Right lobe of liver (tissue), 6 donors: ENCODE measurements around the gene FBXO36. TPM values are rescaled to one million over a fixed set of nuclear protein-coding genes. Genes with fewer than 3 reads are reported as not detected.
"Not testable (repeated sequence)": the region's sequence is repeated elsewhere in the genome, so short reads cannot be mapped to it uniquely, and the experiment has no call there.

Experiments
- ATAC-seq, 4 donors: fragments of 200-7000 bp; cut with Tn5 transposase; one replicate each; pipeline ENCODE4 v1.9.1; 2020; ENCODE audit warnings: mild to moderate bottlenecking in 4 of 4, moderate library complexity in 4 of 4
- DNase-seq, 3 donors: peaks; one replicate each; pipeline ENCODE4 v3.0.0-alpha.2; 2020
- H3K27ac ChIP-seq, 3 donors: fragments of 200-600 bp; one replicate each; pipeline ENCODE4 v1.8.0; 2022
- H3K27me3 ChIP-seq, 2 donors: fragments of 200-600 bp; one replicate each; pipeline ENCODE4 v1.8.0; 2022
- H3K36me3 ChIP-seq, 4 donors: fragments of 200-600 bp; sonication (generic) in 1 of 4; one replicate each; pipeline versions ENCODE4 v1.5.1 to v1.8.0; 2017 to 2022; ENCODE audit warnings: control low read depth in 1 of 4
- H3K4me1 ChIP-seq, 4 donors: fragments of 200-600 bp; sonication (generic) in 1 of 4; one replicate each; pipeline versions ENCODE4 v1.5.1 to v1.8.0; 2017 to 2022; ENCODE audit warnings: control low read depth in 1 of 4
- H3K4me3 ChIP-seq, 3 donors: fragments of 200-600 bp; one replicate each; pipeline ENCODE4 v1.8.0; 2022
- H3K9me3 ChIP-seq, 4 donors: fragments of 200-600 bp; sonication (generic) in 1 of 4; one replicate each; pipeline versions ENCODE4 v1.5.1 to v1.8.0; 2017 to 2022; ENCODE audit warnings: control low read depth in 1 of 4
- POLR2A ChIP-seq: fragments of 450-650 bp; IDR thresholded peaks from one replicate; pipeline ENCODE4 v1.6.1; 2017; ENCODE audit warnings: antibody characterized with exemption, mild to moderate bottlenecking
- WGBS: methylation state at CpG from one replicate; pipeline ENCODE4 v1.1.6; 2018; ENCODE audit warnings: low coverage, low lambda C conversion rate; ENCODE audit not compliant: insufficient coverage; ENCODE audit errors: missing lambda C conversion rate; 5-methylcytosine and 5-hydroxymethylcytosine counted together
- intact Hi-C, 2 donors: fragments of 100-400 bp; cut with DNase I; formaldehyde crosslinking; loops; one replicate each; pipeline versions ENCODE4 v1.11.2 to v1.14.1; 2022
- total RNA-seq, 6 experiments: library from RNA; depleted of rRNA in 2 of 6; stranded (reverse); fragments of >200 nt in 2 of 6; fragmentation: NEBNext Ultra II Directional in 3 of 6; extraction: Animal tissue kit (Norgen Biotek cat#: 25700) in 3 of 6; gene quantifications; one replicate each; pipeline versions ENCODE4 v1.1.0 to v1.2.4, GENCODE V29; 2016 to 2023
- TF ChIP-seq, protein P1 (sequence below), 4 donors: fragments of 200-600 bp in 3 of 4; fragments of 450-650 bp in 1 of 4; IDR thresholded peaks; one replicate each; pipeline versions ENCODE4 v1.5.1 to v1.8.0; 2016 to 2022; ENCODE audit warnings: antibody characterized with exemption in 4 of 4, mild to moderate bottlenecking in 2 of 4
- donor health status: DM: no; HTN: yes; CAD: no.
- donor health status: DM: no; HTN: no; CAD: no.
- donor health status: DM: no; HTN: no; CAD: no.
- donor health status: DM: no; HTN: yes; CAD: no.
- donor health status: DM: no; HTN: yes; CAD: no.

FBXO36 gene
- total RNA-seq, 6 experiments from 2014 or later = 0.49 to 1.2 (median 0.72) TPM

DNA sequence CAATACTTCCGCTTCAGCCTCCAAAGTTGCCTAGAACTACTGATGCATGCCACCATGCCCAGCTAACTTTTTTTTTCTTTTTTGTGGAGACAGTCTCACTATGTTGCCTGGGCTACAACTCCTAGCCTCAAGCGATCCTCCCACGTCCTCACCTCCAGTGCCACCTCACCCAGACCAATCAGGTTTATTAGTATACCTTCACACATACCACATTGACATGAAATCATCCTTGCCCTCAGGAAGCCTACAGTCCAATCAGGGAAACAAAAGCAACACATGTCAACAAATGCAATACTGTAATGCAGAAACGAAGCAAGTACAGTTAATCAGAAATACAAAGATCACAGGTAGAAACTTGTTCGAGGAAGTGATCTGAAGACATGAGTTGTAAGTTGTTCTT is 4.5 kb upstream of the FBXO36 start:
- no peak for ATAC-seq
- H3K4me3 ChIP-seq = no peak overlapping the region
- TF ChIP-seq, protein P1, sequence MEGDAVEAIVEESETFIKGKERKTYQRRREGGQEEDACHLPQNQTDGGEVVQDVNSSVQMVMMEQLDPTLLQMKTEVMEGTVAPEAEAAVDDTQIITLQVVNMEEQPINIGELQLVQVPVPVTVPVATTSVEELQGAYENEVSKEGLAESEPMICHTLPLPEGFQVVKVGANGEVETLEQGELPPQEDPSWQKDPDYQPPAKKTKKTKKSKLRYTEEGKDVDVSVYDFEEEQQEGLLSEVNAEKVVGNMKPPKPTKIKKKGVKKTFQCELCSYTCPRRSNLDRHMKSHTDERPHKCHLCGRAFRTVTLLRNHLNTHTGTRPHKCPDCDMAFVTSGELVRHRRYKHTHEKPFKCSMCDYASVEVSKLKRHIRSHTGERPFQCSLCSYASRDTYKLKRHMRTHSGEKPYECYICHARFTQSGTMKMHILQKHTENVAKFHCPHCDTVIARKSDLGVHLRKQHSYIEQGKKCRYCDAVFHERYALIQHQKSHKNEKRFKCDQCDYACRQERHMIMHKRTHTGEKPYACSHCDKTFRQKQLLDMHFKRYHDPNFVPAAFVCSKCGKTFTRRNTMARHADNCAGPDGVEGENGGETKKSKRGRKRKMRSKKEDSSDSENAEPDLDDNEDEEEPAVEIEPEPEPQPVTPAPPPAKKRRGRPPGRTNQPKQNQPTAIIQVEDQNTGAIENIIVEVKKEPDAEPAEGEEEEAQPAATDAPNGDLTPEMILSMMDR (IDR thresholded peaks at IDR 0.05) = no peak
- TF ChIP-seq POLR2A = no peak
- no peaks in the 10 kb centered on the region for H3K36me3 ChIP-seq
- intact Hi-C loops = no loop called here
- WGBS = 90% methylated on average over 4 of the region's 5 CpGs
- no peak for DNase-seq
- no peaks in the 10 kb centered on the region for H3K9me3 ChIP-seq
- no peaks in the 10 kb centered on the region for H3K27me3 ChIP-seq
- H3K27ac ChIP-seq = no peak overlapping the region
- peaks cover 0 to 27% (median 6%) of the 10 kb centered on the region in 4 donors for H3K4me1 ChIP-seq

DNA sequence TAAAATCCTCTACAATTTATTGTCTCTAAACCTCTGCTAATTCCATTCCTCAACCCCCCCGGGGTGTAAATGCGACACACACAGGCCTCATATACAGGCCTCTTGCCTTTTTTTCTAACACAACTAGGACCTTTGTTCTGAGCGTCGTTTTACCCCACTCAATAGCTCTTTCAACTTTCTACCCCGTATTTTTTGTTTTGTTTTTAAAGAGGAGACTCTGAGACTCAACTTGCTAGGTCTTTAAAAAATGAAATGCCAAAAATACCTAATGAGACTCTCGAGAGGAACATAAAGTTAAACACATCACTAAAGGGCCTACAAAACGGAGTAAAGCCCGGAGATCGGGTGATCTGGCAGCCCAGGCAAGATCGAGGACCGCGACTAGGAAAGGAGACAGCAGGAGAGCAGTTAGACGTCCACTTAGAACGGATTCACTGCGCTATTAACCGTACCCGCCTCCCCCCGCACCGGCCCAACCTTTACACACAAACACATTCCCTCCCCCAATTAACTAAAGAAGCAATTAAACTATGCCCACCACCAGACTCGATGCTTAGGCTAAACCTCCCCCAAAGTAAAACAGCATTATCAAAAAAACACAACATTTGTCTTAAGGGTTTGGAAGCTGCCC is 2.2 kb upstream of the FBXO36 start:
- Histone ChIP-seq H3K27ac (peak overlapping the region; percentile 19 to 97 (median 91)), H3K4me3 (peak overlapping the region; percentile 71 to 91 (median 89)), H3K36me3 (no peaks in the 10 kb centered on the region), H3K4me1 (peaks cover 0 to 17% (median 8%) of the 10 kb centered on the region in 4 donors), H3K9me3 (no peaks in the 10 kb centered on the region), H3K27me3 (no peaks in the 10 kb centered on the region)
- TF ChIP-seq, protein P1 (IDR thresholded peaks at IDR 0.05) = no peak
- no peak for TF ChIP-seq POLR2A
- WGBS = 1% methylated on average over 20 of the region's 20 CpGs
- ATAC-seq (peak in 1 of 4 donors; percentile 6), DNase-seq (no peak)
- intact Hi-C loops = loop anchor here in 1 of 2 donors (10.0 kb wide), 1 partner anchor 115 kb away; no protein-coding TSS in a partner anchor

DNA sequence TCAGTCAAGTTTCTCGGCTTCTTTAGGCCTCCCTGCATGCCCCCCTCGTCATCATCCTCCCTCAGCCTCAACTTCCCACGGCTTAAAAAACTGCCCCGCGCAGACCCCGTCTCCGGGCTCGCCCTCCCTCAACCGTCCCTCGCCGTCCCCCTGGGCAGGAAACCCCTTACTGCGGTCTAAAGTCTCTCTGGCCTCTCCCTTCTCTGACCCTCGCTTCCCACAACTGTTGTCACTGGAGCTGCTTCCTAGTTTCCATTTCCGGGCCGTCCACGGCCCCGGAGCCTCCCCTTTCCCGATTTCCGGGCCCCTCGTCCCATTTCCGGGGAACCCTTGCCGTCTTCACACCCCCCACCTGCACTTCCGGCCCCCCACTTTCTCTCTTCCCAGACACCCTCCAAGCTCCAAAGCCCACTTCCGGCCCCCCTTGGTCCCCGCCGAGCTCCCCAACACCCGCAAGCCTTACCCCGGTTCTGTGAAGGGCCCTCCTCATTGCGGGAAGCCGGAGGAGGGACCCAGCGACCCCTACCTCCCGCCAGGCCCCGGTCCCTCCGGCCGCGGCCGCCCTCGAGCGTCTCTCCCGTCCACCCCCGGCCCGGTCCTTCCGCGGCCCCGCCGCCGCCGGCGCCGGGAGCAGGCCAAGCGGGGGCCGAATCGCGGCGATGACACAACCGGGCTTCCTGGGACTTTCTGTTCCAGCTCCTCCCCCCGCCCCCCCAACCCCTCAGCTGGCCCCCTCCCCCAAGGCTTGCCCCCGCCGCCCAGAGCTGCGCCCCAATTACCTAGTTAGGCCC is 1.0 kb upstream of the FBXO36 start:
- TF ChIP-seq POLR2A = peak; percentile 26
- TF ChIP-seq, protein P1 (IDR thresholded peaks at IDR 0.05) = no peak
- H3K4me1 ChIP-seq = peaks cover 0 to 17% (median 8%) of the 10 kb centered on the region in 4 donors
- intact Hi-C loops = loop anchor here in 1 of 2 donors (10.0 kb wide), 1 partner anchor 116 kb away; no protein-coding TSS in a partner anchor
- H3K9me3 ChIP-seq = no peaks in the 10 kb centered on the region
- no peaks in the 10 kb centered on the region for H3K27me3 ChIP-seq
- ATAC-seq (peak; percentile 23 to 48 (median 26)), DNase-seq (peak; percentile 73 to 76 (median 75))
- peak overlapping the region; percentile 86 to 97 (median 91) for H3K27ac ChIP-seq
- under 1% methylated on average over 28 of the region's 60 CpGs for WGBS
- no peaks in the 10 kb centered on the region for H3K36me3 ChIP-seq
- peak overlapping the region; percentile 71 to 91 (median 89) for H3K4me3 ChIP-seq

DNA sequence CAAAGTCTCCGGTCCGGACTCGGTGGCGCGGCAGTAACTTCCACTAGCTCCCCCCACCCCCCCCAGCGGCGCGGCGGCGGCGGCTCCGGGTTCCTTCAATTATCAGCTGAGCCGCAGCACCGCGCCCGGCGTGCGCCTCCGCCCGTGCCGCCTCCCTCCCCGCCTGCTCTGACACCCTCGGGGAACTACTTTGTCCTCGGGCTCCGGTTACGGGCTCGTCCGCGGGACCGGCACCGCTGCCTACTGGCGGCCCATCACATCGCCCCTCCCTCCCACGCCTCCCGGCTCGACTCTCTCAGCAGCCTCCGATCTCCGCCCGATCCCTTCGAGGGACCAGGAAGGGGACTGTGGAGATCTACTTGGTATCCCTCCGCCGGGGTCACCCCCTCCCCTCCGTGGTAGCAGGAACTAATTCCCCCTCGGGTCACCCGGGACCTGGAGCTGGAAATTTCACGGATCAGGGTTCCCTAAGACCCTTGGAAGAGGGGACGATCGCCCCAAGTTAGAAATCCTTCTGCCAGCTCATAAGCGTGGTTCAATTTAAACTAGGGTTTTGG is 333 bp upstream of the FBXO36 start, which contains the start of gene TRIP12:
Gene TRIP12 (minus strand): TSS at position 118 of the 557 bp plus-strand sequence. CDS start 41,930 bp downstream, outside the sequence.
- H3K4me1 ChIP-seq = peaks cover 0 to 17% (median 8%) of the 10 kb centered on the region in 4 donors
- intact Hi-C loops = loop anchor here in 1 of 2 donors (10.0 kb wide), 1 partner anchor 117 kb away; no protein-coding TSS in a partner anchor
- peak; percentile 93 to 96 (median 96) for DNase-seq
- H3K36me3 ChIP-seq = no peaks in the 10 kb centered on the region
- no peaks in the 10 kb centered on the region for H3K27me3 ChIP-seq
- TF ChIP-seq, protein P1 (IDR thresholded peaks at IDR 0.05) = no peak
- peak; percentile 48 for TF ChIP-seq POLR2A
- H3K27ac ChIP-seq = peak within 1 kb of the TSS; percentile 86 to 97 (median 91)
- H3K4me3 ChIP-seq = peak within 1 kb of the TSS; percentile 71 to 91 (median 89)
- WGBS = 0% methylated on average over 20 of the region's 49 CpGs
- no peaks in the 10 kb centered on the region for H3K9me3 ChIP-seq
- ATAC-seq = peak; percentile 89 to 96 (median 90)

DNA sequence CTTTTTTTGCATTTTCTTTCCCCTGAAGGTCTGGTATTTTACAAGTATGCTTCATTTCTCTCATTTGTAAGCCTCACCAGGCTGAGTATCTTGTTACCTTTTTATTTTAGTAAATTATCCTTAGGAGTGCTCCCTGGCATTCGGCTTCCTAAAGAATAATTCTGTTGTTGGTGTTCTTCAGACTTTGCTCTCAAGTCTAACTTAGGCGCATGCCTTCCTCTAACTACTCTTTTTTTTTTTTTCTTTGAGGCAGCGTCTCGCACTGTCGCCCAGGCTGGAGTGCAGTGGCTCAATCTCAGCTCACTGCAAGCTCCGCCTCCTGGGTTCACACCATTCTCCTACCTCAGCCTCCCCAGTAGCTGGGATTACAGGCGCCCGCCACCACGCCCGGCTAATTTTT is 2.2 kb downstream of the FBXO36 start:
- intact Hi-C loops = loop anchor here in 1 of 2 donors (10.0 kb wide), 1 partner anchor 120 kb away; no protein-coding TSS in a partner anchor
- H3K27ac ChIP-seq, H3K36me3 ChIP-seq, H3K4me3 ChIP-seq, DNase-seq, H3K9me3 ChIP-seq, ATAC-seq, H3K27me3 ChIP-seq: not testable (repeated sequence)
- peaks cover 0 to 12% (median 5%) of the 10 kb centered on the region in 4 donors for H3K4me1 ChIP-seq
- WGBS = 91% methylated on average over 10 of the region's 10 CpGs
